GM18858 (cell line): ENCODE data around the gene DLG4.

Experiments
- ATAC-seq: cut with Tn5 transposase; IDR thresholded peaks from one replicate; pipeline ENCODE4 v1.9.1; 2021; ENCODE audit not compliant: unreplicated experiment

DLG4 gene

GRCh38 chr17:7219812-7220592 lies at the start of gene DLG4, which contains the start of gene ACADVL:
Gene DLG4 (minus strand): TSS chr17:7219836.
Gene ACADVL (plus strand): TSS chr17:7219938. CDS start chr17:7219985, 47 bp downstream.
- ATAC-seq = no peak

- ATAC-seq = no peak
Measured at GRCh38 chr17:7266784-7267183, 47.1 kb upstream of the DLG4 start.

- ATAC-seq = no peak
Measured at GRCh38 chr17:7263801-7264078, 44.1 kb upstream of the DLG4 start.

GRCh38 chr17:7262935-7263800 lies 43.5 kb upstream of the DLG4 start:
- ATAC-seq = no peak

GRCh38 chr17:7262192-7262934 lies 42.7 kb upstream of the DLG4 start, which contains the start of gene CLDN7:
Gene CLDN7 (minus strand): TSS chr17:7262478. CDS start chr17:7262043, 435 bp downstream.
- ATAC-seq = no peak

- no peak for ATAC-seq
Measured at GRCh38 chr17:7261379-7262191, 41.9 kb upstream of the DLG4 start.

GRCh38 chr17:7260651-7261378 lies 41.2 kb upstream of the DLG4 start:
- no peak for ATAC-seq

GRCh38 chr17:7260151-7260550 lies 40.5 kb upstream of the DLG4 start:
- no peak for ATAC-seq

GRCh38 chr17:7259555-7259889 lies 39.9 kb upstream of the DLG4 start:
- ATAC-seq = no peak

- ATAC-seq = no peak
Measured at GRCh38 chr17:7258731-7259554, 39.3 kb upstream of the DLG4 start.

GRCh38 chr17:7256766-7257456 lies 37.3 kb upstream of the DLG4 start:
- no peak for ATAC-seq

- ATAC-seq = no peak
Measured at GRCh38 chr17:7254511-7254910, 34.9 kb upstream of the DLG4 start.

GRCh38 chr17:7253082-7253481 lies 33.4 kb upstream of the DLG4 start:
- ATAC-seq = no peak

GRCh38 chr17:7252176-7253043 lies 32.8 kb upstream of the DLG4 start, which contains the start of gene ELP5:
Gene ELP5 (plus strand): TSS chr17:7252215. CDS start chr17:7252551, 336 bp downstream.
- ATAC-seq = peak; percentile 40

GRCh38 chr17:7251661-7252175 lies 32.1 kb upstream of the DLG4 start, which contains the start of gene CTDNEP1:
Gene CTDNEP1 (minus strand): TSS chr17:7251734. CDS start chr17:7251296, 438 bp downstream.
- peak; percentile 68 for ATAC-seq

- no peak for ATAC-seq
Measured at GRCh38 chr17:7250695-7251627, 31.3 kb upstream of the DLG4 start.
